Left forelimb (tissue), 1 donor: Measurements from ENCODE around the gene CDKN2D.
A peak's percentile ranks its signal among the peaks of the same experiment; 100 is the strongest.

Experiments
- DNase-seq: peaks from one replicate; pipeline ENCODE4 v3.0.0-alpha.2; 2018; ENCODE audit warnings: low spot score

The CDKN2D gene

GRCh38 chr19:10568826-10569651 lies at the start of gene CDKN2D:
Gene CDKN2D (minus strand): TSS chr19:10568979. CDS start chr19:10568653, 326 bp downstream.
- DNase-seq = peak; percentile 100

- no peak for DNase-seq
Observed at GRCh38 chr19:10617409-10618121, 48.8 kb upstream of the CDKN2D start.

- no peak for DNase-seq
Observed at GRCh38 chr19:10615429-10616023, 46.7 kb upstream of the CDKN2D start.

GRCh38 chr19:10612499-10613119 lies 43.8 kb upstream of the CDKN2D start:
- DNase-seq = no peak

GRCh38 chr19:10611907-10612306 lies 43.1 kb upstream of the CDKN2D start:
- DNase-seq = no peak

GRCh38 chr19:10604460-10604980 lies 35.7 kb upstream of the CDKN2D start:
- no peak for DNase-seq

- no peak for DNase-seq
Observed at GRCh38 chr19:10603873-10604459, 35.2 kb upstream of the CDKN2D start.

GRCh38 chr19:10603084-10603872 lies 34.5 kb upstream of the CDKN2D start:
- DNase-seq = no peak

GRCh38 chr19:10602330-10603083 lies 33.7 kb upstream of the CDKN2D start:
- peak; percentile 89 for DNase-seq

GRCh38 chr19:10601999-10602329 lies 33.2 kb upstream of the CDKN2D start:
- DNase-seq = no peak

GRCh38 chr19:10600149-10600548 lies 31.4 kb upstream of the CDKN2D start:
- DNase-seq = no peak

GRCh38 chr19:10593820-10594637 lies 25.2 kb upstream of the CDKN2D start:
- DNase-seq = no peak

- DNase-seq = no peak
Observed at GRCh38 chr19:10593148-10593547, 24.4 kb upstream of the CDKN2D start.

- no peak for DNase-seq
Observed at GRCh38 chr19:10587839-10588150, 19.0 kb upstream of the CDKN2D start.

- DNase-seq = no peak
Observed at GRCh38 chr19:10587022-10587838, 18.5 kb upstream of the CDKN2D start, which contains the start of gene AP1M2. Gene AP1M2 (minus strand): TSS chr19:10587312. CDS start chr19:10587231, 81 bp downstream.

- no peak for DNase-seq
Observed at GRCh38 chr19:10586396-10586795, 17.6 kb upstream of the CDKN2D start.

- no peak for DNase-seq
Observed at GRCh38 chr19:10583036-10583776, 14.4 kb upstream of the CDKN2D start.

GRCh38 chr19:10582091-10582490 lies 13.3 kb upstream of the CDKN2D start:
- DNase-seq = no peak
